GM08714 (cell line): ENCODE results near the gene ROPN1L.

Source experiments
- H3K4me3 ChIP-seq: fragments of 200-500 bp; sonication (Bioruptor generic); 2 replicates; pipeline ENCODE4 v1.5.1; 2014; ENCODE audit warnings: mild to moderate bottlenecking, low read length, inconsistent platforms
- ZNF274 ChIP-seq: IDR thresholded peaks from 2 replicates; pipeline ENCODE4 v1.6.1; 2012; ENCODE audit warnings: mild to moderate bottlenecking, low read depth, low read length

ROPN1L gene

GRCh38 chr5:10474521-10475075, 32.9 kb downstream of the ROPN1L start:
- no peak for TF ChIP-seq ZNF274
- no peak overlapping the region for H3K4me3 ChIP-seq

GRCh38 chr5:10475931-10476676, 34.4 kb downstream of the ROPN1L start:
- H3K4me3 ChIP-seq: no peak overlapping the region
- TF ChIP-seq ZNF274: no peak

GRCh38 chr5:10476878-10477277, 35.2 kb downstream of the ROPN1L start:
- no peak for TF ChIP-seq ZNF274
- no peak overlapping the region for H3K4me3 ChIP-seq

- no peak for TF ChIP-seq ZNF274
- no peak overlapping the region for H3K4me3 ChIP-seq
These were observed 36.3 kb downstream of the ROPN1L start for GRCh38 chr5:10477943-10478342.

- no peak for TF ChIP-seq ZNF274
- H3K4me3 ChIP-seq: no peak overlapping the region
These were observed 36.8 kb downstream of the ROPN1L start for GRCh38 chr5:10478436-10478835.

GRCh38 chr5:10479154-10479721, 37.6 kb downstream of the ROPN1L start:
- no peak overlapping the region for H3K4me3 ChIP-seq

GRCh38 chr5:10480237-10480985, 38.7 kb downstream of the ROPN1L start:
- TF ChIP-seq ZNF274: no peak
- H3K4me3 ChIP-seq: no peak overlapping the region

More at GRCh38 chr5:10479154-10479721, 37.6 kb downstream of the ROPN1L start:
- no peak for TF ChIP-seq ZNF274

- no peak overlapping the region for H3K4me3 ChIP-seq
- no peak for TF ChIP-seq ZNF274
These were observed 39.7 kb downstream of the ROPN1L start for GRCh38 chr5:10481241-10481935.

GRCh38 chr5:10482791-10483530, 41.3 kb downstream of the ROPN1L start:
- TF ChIP-seq ZNF274: no peak
- H3K4me3 ChIP-seq: no peak overlapping the region

GRCh38 chr5:10484774-10485141, 43.1 kb downstream of the ROPN1L start:
- H3K4me3 ChIP-seq: no peak overlapping the region
- TF ChIP-seq ZNF274: no peak

GRCh38 chr5:10485142-10485795, 43.6 kb downstream of the ROPN1L start:
- no peak overlapping the region for H3K4me3 ChIP-seq
- TF ChIP-seq ZNF274: no peak

GRCh38 chr5:10485897-10486296, 44.2 kb downstream of the ROPN1L start:
- TF ChIP-seq ZNF274: no peak
- H3K4me3 ChIP-seq: no peak overlapping the region
